Ovary (tissue), 9 donors: ENCODE results near the gene TENM4. TPM values are rescaled to one million over a fixed set of nuclear protein-coding genes. Genes with fewer than 3 reads are reported as not detected.

ENCODE experiments used
- DNase-seq, 5 donors: peaks; one replicate each; pipeline ENCODE4 v3.0.0-alpha.2; 2019 to 2020
- H3K27ac ChIP-seq, 2 donors: fragments of 200-600 bp; one replicate each; pipeline versions ENCODE4 v1.5.1 to v1.8.0; 2019 to 2022
- H3K27me3 ChIP-seq: fragments of 200-600 bp; one replicate; pipeline ENCODE4 v1.8.0; 2022
- H3K36me3 ChIP-seq: fragments of 200-600 bp; sonication (generic); one replicate; pipeline ENCODE4 v1.5.1; 2019
- H3K4me1 ChIP-seq: one replicate; pipeline ENCODE4 v1.8.1; 2013; ENCODE audit warnings: mild to moderate bottlenecking, moderate library complexity; ENCODE audit not compliant: insufficient read depth
- H3K4me3 ChIP-seq: fragments of 200-600 bp; sonication (generic); one replicate; pipeline ENCODE4 v1.5.1; 2017
- H3K9me3 ChIP-seq, 2 donors: fragments of 200-600 bp in 1 of 2; sonication (generic) in 1 of 2; one replicate each; pipeline versions ENCODE4 v1.5.1 to v1.8.1; 2013 to 2019; ENCODE audit warnings: mild to moderate bottlenecking in 1 of 2, moderate library complexity in 1 of 2
- CTCF ChIP-seq, 3 donors: fragments of 450-650 bp in 2 of 3; fragments of 200-600 bp in 1 of 3; IDR thresholded peaks; one replicate each; pipeline versions ENCODE4 v1.5.1 to v1.8.0; 2016 to 2022; ENCODE audit warnings: antibody characterized with exemption in 3 of 3, mild to moderate bottlenecking in 1 of 3
- EP300 ChIP-seq: sonication (generic); formaldehyde crosslinking; IDR thresholded peaks from one replicate; pipeline ENCODE4 v1.6.1; 2017; ENCODE audit warnings: antibody characterized with exemption
- POLR2A ChIP-seq: fragments of 450-650 bp; IDR thresholded peaks from one replicate; pipeline ENCODE4 v1.6.1; 2017; ENCODE audit warnings: antibody characterized with exemption, mild to moderate bottlenecking, moderate library complexity
- WGBS, 3 donors: extraction: QIAGEN DNeasy Blood & Tissue Kit in 1 of 3; methylation state at CpG; one replicate each; pipeline versions ENCODE4 v1.1.5 to v1.1.7; 2013 to 2017; 5-methylcytosine and 5-hydroxymethylcytosine counted together
- intact Hi-C, 4 donors: fragments of 100-400 bp; cut with DNase I; formaldehyde crosslinking; loops; one replicate each; pipeline versions ENCODE4 v1.11.0 to v1.15.1; 2022 to 2023
- polyA plus RNA-seq, 2 donors: library from polyadenylated mRNA; stranded (reverse); fragments of 200-250 nt in 1 of 2; fragments of 350-450 nt in 1 of 2; fragmentation: Illumina TruSeq in 1 of 2; extraction: RNeasy Lipid Tissue Mini Kit (QIAGEN cat#74804) in 1 of 2; gene quantifications; one replicate each; pipeline ENCODE4 v1.2.3, GENCODE V29; 2013 to 2014
- total RNA-seq, 7 donors: library from RNA; depleted of rRNA in 2 of 7; stranded (reverse); fragments of >200 nt in 2 of 7; fragmentation: NEBNext Ultra II Directional in 3 of 7; extraction: Animal tissue kit (Norgen Biotek cat#: 25700) in 3 of 7; gene quantifications; one replicate each; pipeline versions ENCODE4 v1.1.0 to v1.2.4, GENCODE V29; 2016 to 2023
- donor health status: DM: no; HTN: no; CAD: no; lungs with moderate emphysema.
- donor health status: DM: no; HTN: no; CAD: no.
- donor health status: Bipolar disorder and iron deficiency.
- donor health status: DM: yes; HTN: yes; CAD: no.
- donor health status: DM: no; HTN: no; CAD: no.
- donor health status: DM: yes; HTN: yes; CAD: no.

Gene TENM4
- total and polyA plus RNA-seq, 9 donors, result 11.0 to 206 (median 107) TPM

GRCh38 chr11:78630561-78631303 lies 810.1 kb downstream of the TENM4 start:
- 78 to 90% (median 89%) methylated on average over 4 of the region's 4 CpGs for WGBS, 3 donors
- Histone ChIP-seq H3K9me3 (peaks cover 0 to 5% of the 10 kb centered on the region in 2 donors), H3K27ac (no peak overlapping the region), H3K4me3 (no peak overlapping the region), H3K27me3 (no peaks in the 10 kb centered on the region), H3K4me1 (no peaks in the 10 kb centered on the region), H3K36me3 (no peaks in the 10 kb centered on the region)
- intact Hi-C loops, result no loop called here
- no peak for DNase-seq
- TF ChIP-seq CTCF (IDR thresholded peaks at IDR 0.05) (no peak), POLR2A (no peak), EP300 (no peak)

GRCh38 chr11:78630155-78630554 lies 810.7 kb downstream of the TENM4 start:
- Histone ChIP-seq H3K9me3 (peaks cover 0 to 5% of the 10 kb centered on the region in 2 donors), H3K4me1 (no peaks in the 10 kb centered on the region), H3K36me3 (no peaks in the 10 kb centered on the region), H3K27ac (no peak overlapping the region), H3K4me3 (no peak overlapping the region), H3K27me3 (no peaks in the 10 kb centered on the region)
- WGBS, 3 donors, result 93 to 98% (median 94%) methylated on average over 3 of the region's 3 CpGs
- TF ChIP-seq CTCF (IDR thresholded peaks at IDR 0.05) (no peak), POLR2A (no peak), EP300 (no peak)
- intact Hi-C loops, result no loop called here
- DNase-seq, result no peak

- Histone ChIP-seq H3K4me3 (no peak overlapping the region), H3K9me3 (no peaks in the 10 kb centered on the region), H3K36me3 (no peaks in the 10 kb centered on the region), H3K27me3 (no peaks in the 10 kb centered on the region), H3K27ac (no peak overlapping the region), H3K4me1 (no peaks in the 10 kb centered on the region)
- no peak for DNase-seq
- TF ChIP-seq POLR2A, result no peak
- no peak for TF ChIP-seq EP300
- no peak for TF ChIP-seq CTCF (IDR thresholded peaks at IDR 0.05)
- WGBS, 3 donors, result 77 to 84% (median 83%) methylated on average over 5 of the region's 5 CpGs
- intact Hi-C loops, result no loop called here
These were observed 818.2 kb downstream of the TENM4 start for GRCh38 chr11:78622666-78623065.

GRCh38 chr11:78620159-78620558 lies 820.7 kb downstream of the TENM4 start:
- no peak overlapping the region for H3K27ac ChIP-seq
- H3K4me1 ChIP-seq, result no peaks in the 10 kb centered on the region
- H3K9me3 ChIP-seq, result no peaks in the 10 kb centered on the region
- TF ChIP-seq EP300, result no peak
- no peak for TF ChIP-seq CTCF (IDR thresholded peaks at IDR 0.05)
- no peak for TF ChIP-seq POLR2A
- H3K36me3 ChIP-seq, result no peaks in the 10 kb centered on the region
- WGBS, 3 donors, result 80 to 95% (median 88%) methylated on average over 2 of the region's 2 CpGs
- no peak overlapping the region for H3K4me3 ChIP-seq
- no peak for DNase-seq
- intact Hi-C loops, result no loop called here
- H3K27me3 ChIP-seq, result no peaks in the 10 kb centered on the region
